ENCODE results near the gene SFSWAP.

Gene SFSWAP

DNA sequence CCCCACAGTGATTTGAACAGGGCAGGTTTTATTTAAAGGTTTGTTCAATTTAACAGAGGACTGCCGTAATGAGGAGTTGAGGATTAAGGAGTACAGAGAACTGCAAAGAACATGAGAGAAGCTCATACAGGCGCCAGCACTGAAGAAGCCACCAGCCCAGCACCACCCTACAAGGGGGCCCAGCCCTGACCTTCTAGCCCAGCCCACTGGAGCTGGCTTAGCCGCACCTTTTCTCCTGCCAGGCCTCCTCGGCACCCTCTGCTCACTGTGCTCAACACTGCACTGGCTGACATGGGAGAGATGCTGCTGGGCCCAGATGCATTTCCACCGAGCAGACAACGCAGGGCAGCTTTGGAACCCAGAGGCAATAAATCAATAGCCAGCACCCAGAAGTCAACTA, 36.5 kb upstream of the SFSWAP start:
- TF ChIP-seq TOX (CRISPR knock-in tag; IDR thresholded peaks at IDR 0.05; ENCODE audit: borderline replicate concordance) = no peak
- no peak for TF ChIP-seq OSR1 (CRISPR knock-in tag; IDR thresholded peaks at IDR 0.05)
- TF ChIP-seq, protein P1, sequence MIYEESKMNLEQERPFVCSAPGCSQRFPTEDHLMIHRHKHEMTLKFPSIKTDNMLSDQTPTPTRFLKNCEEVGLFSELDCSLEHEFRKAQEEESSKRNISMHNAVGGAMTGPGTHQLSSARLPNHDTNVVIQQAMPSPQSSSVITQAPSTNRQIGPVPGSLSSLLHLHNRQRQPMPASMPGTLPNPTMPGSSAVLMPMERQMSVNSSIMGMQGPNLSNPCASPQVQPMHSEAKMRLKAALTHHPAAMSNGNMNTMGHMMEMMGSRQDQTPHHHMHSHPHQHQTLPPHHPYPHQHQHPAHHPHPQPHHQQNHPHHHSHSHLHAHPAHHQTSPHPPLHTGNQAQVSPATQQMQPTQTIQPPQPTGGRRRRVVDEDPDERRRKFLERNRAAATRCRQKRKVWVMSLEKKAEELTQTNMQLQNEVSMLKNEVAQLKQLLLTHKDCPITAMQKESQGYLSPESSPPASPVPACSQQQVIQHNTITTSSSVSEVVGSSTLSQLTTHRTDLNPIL (CRISPR knock-in tag; IDR thresholded peaks at IDR 0.05; ENCODE audit: low read depth) = no peak
- TF ChIP-seq CSDC2 (CRISPR knock-in tag; IDR thresholded peaks at IDR 0.05) = no peak
- TF ChIP-seq BACH2 (CRISPR knock-in tag; IDR thresholded peaks at IDR 0.05; ENCODE audit: borderline replicate concordance) = no peak
- TF ChIP-seq ZFP3 (CRISPR knock-in tag; IDR thresholded peaks at IDR 0.05) = no peak
- no peak for TF ChIP-seq CSRNP3 (CRISPR knock-in tag; IDR thresholded peaks at IDR 0.05)
- no peak for TF ChIP-seq ZFP30 (CRISPR knock-in tag; IDR thresholded peaks at IDR 0.05)
- TF ChIP-seq ISL1 (CRISPR knock-in tag; IDR thresholded peaks at IDR 0.05) = no peak
- no peak for TF ChIP-seq TCF4 (CRISPR knock-in tag; IDR thresholded peaks at IDR 0.05; ENCODE audit: borderline replicate concordance)
- no peak for TF ChIP-seq SNAI2 (CRISPR knock-in tag; IDR thresholded peaks at IDR 0.05)
- no peak for TF ChIP-seq RARB (CRISPR knock-in tag; IDR thresholded peaks at IDR 0.05)
- TF ChIP-seq ZC3H10 (CRISPR knock-in tag; IDR thresholded peaks at IDR 0.05) = no peak
- TF ChIP-seq GLIS3 (CRISPR knock-in tag; IDR thresholded peaks at IDR 0.05) = no peak
- TF ChIP-seq, protein P2, sequence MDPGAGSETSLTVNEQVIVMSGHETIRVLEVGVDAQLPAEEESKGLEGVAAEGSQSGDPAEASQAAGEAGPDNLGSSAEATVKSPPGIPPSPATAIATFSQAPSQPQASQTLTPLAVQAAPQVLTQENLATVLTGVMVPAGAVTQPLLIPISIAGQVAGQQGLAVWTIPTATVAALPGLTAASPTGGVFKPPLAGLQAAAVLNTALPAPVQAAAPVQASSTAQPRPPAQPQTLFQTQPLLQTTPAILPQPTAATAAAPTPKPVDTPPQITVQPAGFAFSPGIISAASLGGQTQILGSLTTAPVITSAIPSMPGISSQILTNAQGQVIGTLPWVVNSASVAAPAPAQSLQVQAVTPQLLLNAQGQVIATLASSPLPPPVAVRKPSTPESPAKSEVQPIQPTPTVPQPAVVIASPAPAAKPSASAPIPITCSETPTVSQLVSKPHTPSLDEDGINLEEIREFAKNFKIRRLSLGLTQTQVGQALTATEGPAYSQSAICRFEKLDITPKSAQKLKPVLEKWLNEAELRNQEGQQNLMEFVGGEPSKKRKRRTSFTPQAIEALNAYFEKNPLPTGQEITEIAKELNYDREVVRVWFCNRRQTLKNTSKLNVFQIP (CRISPR knock-in tag; IDR thresholded peaks at IDR 0.05; ENCODE audit: borderline replicate concordance, low read depth) = no peak
- TF ChIP-seq, protein P3, sequence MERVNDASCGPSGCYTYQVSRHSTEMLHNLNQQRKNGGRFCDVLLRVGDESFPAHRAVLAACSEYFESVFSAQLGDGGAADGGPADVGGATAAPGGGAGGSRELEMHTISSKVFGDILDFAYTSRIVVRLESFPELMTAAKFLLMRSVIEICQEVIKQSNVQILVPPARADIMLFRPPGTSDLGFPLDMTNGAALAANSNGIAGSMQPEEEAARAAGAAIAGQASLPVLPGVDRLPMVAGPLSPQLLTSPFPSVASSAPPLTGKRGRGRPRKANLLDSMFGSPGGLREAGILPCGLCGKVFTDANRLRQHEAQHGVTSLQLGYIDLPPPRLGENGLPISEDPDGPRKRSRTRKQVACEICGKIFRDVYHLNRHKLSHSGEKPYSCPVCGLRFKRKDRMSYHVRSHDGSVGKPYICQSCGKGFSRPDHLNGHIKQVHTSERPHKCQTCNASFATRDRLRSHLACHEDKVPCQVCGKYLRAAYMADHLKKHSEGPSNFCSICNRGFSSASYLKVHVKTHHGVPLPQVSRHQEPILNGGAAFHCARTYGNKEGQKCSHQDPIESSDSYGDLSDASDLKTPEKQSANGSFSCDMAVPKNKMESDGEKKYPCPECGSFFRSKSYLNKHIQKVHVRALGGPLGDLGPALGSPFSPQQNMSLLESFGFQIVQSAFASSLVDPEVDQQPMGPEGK (CRISPR knock-in tag; IDR thresholded peaks at IDR 0.05; ENCODE audit: borderline replicate concordance) = no peak
- no peak for TF ChIP-seq ESRRG (CRISPR knock-in tag; IDR thresholded peaks at IDR 0.05)
- no peak for ATAC-seq

DNA sequence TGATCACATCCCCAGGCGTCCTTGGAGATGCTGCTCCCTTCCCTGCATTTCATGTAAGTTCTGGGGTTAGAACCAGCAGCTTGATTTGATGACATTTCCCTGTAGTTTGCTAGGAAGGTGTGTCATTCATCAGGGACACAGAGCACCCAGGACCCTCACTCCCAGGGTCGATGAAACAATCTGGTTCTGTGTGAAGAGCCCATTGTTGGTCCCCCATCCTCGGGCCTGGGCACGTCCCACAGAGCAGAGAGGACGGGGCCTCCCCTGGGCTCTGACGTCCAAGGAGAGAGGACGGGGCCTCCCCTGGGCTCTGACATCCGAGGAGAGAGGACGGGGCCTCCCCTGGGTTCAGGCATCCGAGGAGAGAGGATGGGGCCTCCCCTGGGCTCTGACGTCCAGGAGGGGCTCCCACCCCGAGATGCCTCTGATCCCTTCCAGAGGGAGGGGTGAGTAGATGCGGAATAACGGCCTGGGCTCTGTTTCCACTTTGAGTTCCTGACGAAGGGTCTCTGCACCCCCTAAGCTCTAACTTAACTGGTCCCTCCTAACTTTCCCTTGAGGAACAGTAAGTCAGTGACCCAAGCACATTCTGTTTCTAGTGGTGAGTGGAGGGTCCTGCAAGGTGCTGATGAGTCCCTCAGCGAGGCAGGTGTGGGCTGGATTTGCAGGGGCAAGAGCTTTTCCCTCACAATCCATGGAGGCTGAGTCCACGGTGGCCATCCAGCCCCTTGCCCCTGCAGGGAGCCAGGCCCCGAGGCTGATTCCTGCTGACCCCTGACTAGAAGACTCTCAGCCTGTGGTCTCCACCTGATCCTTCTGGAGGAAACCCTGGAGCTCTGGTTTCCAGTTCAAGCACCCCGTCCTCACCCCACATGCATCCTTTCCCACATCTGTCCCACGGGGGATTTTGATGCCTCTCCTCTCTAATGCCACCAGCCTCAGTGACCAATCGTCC, 35.5 kb upstream of the SFSWAP start:
- TF ChIP-seq BACH2 (CRISPR knock-in tag; IDR thresholded peaks at IDR 0.05; ENCODE audit: borderline replicate concordance) = no peak
- no peak for TF ChIP-seq TSHZ2 (CRISPR knock-in tag; IDR thresholded peaks at IDR 0.05)
- TF ChIP-seq ZNF565 (CRISPR knock-in tag; conservative IDR thresholded peaks at IDR 0.05; ENCODE audit: low read depth) = no peak
- TF ChIP-seq PPARA (CRISPR knock-in tag; IDR thresholded peaks at IDR 0.05; ENCODE audit: borderline replicate concordance) = no peak
- TF ChIP-seq ARNTL (CRISPR knock-in tag; IDR thresholded peaks at IDR 0.05; ENCODE audit: borderline replicate concordance, low read depth) = no peak
- TF ChIP-seq TCF4 (CRISPR knock-in tag; IDR thresholded peaks at IDR 0.05; ENCODE audit: borderline replicate concordance) = no peak
- no peak for TF ChIP-seq ISL1 (CRISPR knock-in tag; IDR thresholded peaks at IDR 0.05)
- TF ChIP-seq, protein P3 (CRISPR knock-in tag; IDR thresholded peaks at IDR 0.05; ENCODE audit: borderline replicate concordance) = no peak
- no peak for TF ChIP-seq ZNF70 (CRISPR knock-in tag; IDR thresholded peaks at IDR 0.05)
- TF ChIP-seq TOX (CRISPR knock-in tag; IDR thresholded peaks at IDR 0.05; ENCODE audit: borderline replicate concordance) = no peak
- no peak for ATAC-seq

Measured in SK-N-SH treated with all-trans-retinoic acid at 6 μM for 48 hours (cell line).